Mucosa of rectum (tissue), 2 donors: ENCODE measurements around the gene OSM.

Experiments
- H3K27ac ChIP-seq, 2 donors: one replicate each; pipeline ENCODE4 v1.7.0; 2013; ENCODE audit warnings: inconsistent platforms in 2 of 2, low read depth in 2 of 2, low read length in 2 of 2
- H3K27me3 ChIP-seq, 2 donors: one replicate each; pipeline ENCODE4 v1.7.0; 2013; ENCODE audit warnings: low read length in 2 of 2; ENCODE audit not compliant: control insufficient read depth in 2 of 2, insufficient read depth in 2 of 2
- H3K36me3 ChIP-seq, 2 donors: one replicate each; pipeline ENCODE4 v1.7.0; 2013; ENCODE audit warnings: low read length in 2 of 2; ENCODE audit not compliant: control insufficient read depth in 2 of 2, insufficient read depth in 2 of 2
- H3K4me1 ChIP-seq, 2 donors: one replicate each; pipeline ENCODE4 v1.7.0; 2013; ENCODE audit warnings: low read length in 2 of 2, mild to moderate bottlenecking in 1 of 2; ENCODE audit not compliant: control insufficient read depth in 2 of 2, insufficient read depth in 2 of 2
- H3K4me3 ChIP-seq, 2 donors: one replicate each; pipeline ENCODE4 v1.7.0; 2013; ENCODE audit warnings: low read length in 2 of 2
- H3K9ac ChIP-seq, 2 donors: one replicate each; pipeline ENCODE4 v1.7.0; 2013; ENCODE audit warnings: low read length in 2 of 2, low read depth in 1 of 2, mild to moderate bottlenecking in 1 of 2
- H3K9me3 ChIP-seq, 2 donors: one replicate each; pipeline ENCODE4 v1.7.0; 2013; ENCODE audit warnings: low read length in 2 of 2; ENCODE audit not compliant: control insufficient read depth in 2 of 2
- donor health status: healthy.
- donor health status: Normal muscosa, but diverticular disease.

Gene OSM

DNA sequence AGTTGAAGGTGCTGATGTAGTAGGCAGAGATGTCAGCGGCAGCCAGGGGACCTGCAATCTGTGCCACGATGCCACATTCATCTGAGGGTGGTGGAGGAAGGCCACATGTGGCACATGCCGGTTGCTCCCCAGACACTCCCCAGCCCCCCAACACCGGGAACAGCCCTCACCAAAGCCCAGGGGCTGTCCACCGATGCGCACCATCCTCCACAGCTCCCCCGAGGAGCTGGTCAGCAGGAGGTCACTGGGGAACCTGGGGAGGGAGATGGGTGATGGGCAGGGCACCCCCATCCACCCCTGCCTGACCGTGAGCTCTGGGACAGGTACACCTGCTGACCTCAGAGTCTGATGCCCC is 19.2 kb upstream of the OSM start:
- Histone ChIP-seq H3K36me3 (peaks cover 0 to 2% of the 10 kb centered on the region in 2 donors), H3K9me3 (no peaks in the 10 kb centered on the region), H3K4me1 (peaks cover 21 to 29% of the 10 kb centered on the region in 2 donors)

DNA sequence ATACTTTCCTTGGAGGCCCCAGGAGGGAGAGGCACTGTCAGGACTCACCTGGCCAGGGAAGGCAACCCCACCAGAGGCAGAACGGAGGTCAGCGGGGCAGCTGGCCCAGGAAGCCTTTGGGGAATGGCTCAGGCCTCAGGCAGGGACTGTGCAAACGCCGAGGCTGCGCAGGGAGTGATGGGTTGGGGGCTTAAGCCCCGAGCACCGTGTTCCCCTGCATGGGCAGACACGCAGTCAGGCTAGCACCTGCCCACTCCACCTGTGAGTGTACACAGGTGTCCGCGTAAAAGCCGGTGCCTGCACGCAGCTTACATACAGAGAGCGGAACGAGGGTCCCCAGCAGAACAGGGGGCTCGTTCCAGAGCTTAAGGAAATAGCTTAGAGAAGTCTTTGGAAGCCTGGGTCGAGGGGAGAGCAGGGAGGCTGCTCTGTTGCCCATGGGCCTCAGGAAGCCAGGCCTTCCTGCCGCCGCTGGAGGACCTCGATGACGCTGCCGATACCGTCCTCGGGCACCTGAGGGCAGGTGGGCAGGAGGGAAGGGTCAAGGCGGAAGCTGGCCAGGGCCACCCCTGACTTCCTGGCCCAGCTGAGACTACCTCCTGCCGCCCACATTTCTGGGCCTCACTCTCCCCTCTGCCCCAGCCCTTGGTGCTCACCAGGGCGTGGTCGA is 18.7 kb upstream of the OSM start:
- H3K9ac ChIP-seq: no peak overlapping the region
- H3K27ac ChIP-seq: no peak overlapping the region
- H3K27me3 ChIP-seq: no peaks in the 10 kb centered on the region
- H3K36me3 ChIP-seq: peaks cover 0 to 2% of the 10 kb centered on the region in 2 donors
- H3K9me3 ChIP-seq: no peaks in the 10 kb centered on the region
- peaks cover 16 to 24% of the 10 kb centered on the region in 2 donors for H3K4me1 ChIP-seq
- no peak overlapping the region for H3K4me3 ChIP-seq

More for the DNA sequence above, 19.2 kb upstream of the OSM start:
- Histone ChIP-seq H3K9ac (no peak overlapping the region), H3K27ac (no peak overlapping the region), H3K4me3 (no peak overlapping the region), H3K27me3 (no peaks in the 10 kb centered on the region)

DNA sequence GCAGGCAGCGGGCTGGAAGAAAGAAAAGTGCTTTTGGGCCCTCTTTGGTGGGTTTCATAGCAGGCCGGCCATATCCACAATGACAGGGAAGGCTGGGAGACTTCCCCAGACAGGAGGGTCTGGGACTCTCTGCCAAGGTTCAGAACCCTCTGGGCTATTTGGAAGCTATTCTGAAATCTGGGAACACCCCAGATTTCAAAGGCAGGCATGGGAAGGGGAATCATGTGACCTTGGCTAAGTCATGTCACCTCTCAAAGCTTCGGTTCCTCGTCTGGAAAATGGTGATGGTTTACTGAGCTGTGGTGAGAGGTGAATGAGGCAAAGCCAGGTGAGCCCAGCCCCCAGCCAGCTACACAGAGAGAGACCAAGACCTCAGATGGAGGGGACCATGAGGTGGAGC is 18.0 kb upstream of the OSM start:
- H3K27ac ChIP-seq: no peak overlapping the region
- H3K27me3 ChIP-seq: no peaks in the 10 kb centered on the region
- H3K4me3 ChIP-seq: no peak overlapping the region
- H3K9me3 ChIP-seq: no peaks in the 10 kb centered on the region
- H3K4me1 ChIP-seq: peaks cover 11 to 18% of the 10 kb centered on the region in 2 donors
- H3K9ac ChIP-seq: no peak overlapping the region
- peaks cover 0 to 2% of the 10 kb centered on the region in 2 donors for H3K36me3 ChIP-seq

DNA sequence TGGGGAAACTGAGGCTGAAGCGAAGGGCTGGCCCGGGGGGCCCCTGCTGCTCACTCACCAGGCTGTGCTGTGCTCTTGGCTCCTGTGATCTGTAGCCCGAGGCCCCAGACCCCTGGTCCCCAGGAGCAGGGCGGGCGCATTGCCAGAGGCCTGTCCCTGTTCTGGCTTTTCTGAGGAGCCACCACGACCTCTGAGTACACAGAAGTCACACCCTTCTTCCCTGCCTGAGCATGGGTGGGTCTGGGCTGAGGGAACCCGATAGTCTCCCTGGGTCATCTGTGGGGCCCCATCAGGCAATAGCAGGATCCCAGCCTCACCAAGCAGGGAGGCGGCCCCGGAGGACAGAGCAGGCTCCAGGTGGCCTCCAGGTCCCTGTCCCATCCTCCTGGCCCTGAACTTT is 17.5 kb upstream of the OSM start:
- H3K27ac ChIP-seq: no peak overlapping the region
- H3K27me3 ChIP-seq: no peaks in the 10 kb centered on the region
- H3K9me3 ChIP-seq: no peaks in the 10 kb centered on the region
- H3K4me1 ChIP-seq: peaks cover 11 to 18% of the 10 kb centered on the region in 2 donors
- no peak overlapping the region for H3K4me3 ChIP-seq
- H3K36me3 ChIP-seq: peaks cover 0 to 2% of the 10 kb centered on the region in 2 donors
- no peak overlapping the region for H3K9ac ChIP-seq

DNA sequence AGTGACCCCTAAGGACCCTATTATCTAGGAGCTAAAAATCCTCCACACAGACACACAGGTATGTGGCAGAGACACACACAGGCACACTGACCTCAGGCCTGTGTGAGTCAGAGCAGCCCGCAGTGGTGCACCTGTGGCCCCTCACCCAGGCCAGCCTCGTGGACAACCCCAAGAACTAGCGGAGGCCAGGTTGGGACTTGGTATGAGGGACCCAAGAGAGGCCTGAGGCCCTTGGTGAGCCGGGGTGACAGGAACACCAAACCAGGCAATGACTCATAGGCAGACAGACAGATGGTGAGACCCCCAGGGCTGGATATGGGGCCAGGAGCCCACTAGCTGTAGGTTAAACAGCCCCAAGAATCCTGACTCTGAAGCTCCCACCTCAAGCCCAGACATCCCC is 16.7 kb upstream of the OSM start:
- H3K4me3 ChIP-seq: no peak overlapping the region
- peaks cover 6 to 12% of the 10 kb centered on the region in 2 donors for H3K4me1 ChIP-seq
- peaks cover 0 to 2% of the 10 kb centered on the region in 2 donors for H3K36me3 ChIP-seq
- H3K27me3 ChIP-seq: no peaks in the 10 kb centered on the region
- no peaks in the 10 kb centered on the region for H3K9me3 ChIP-seq
- no peak overlapping the region for H3K27ac ChIP-seq
- H3K9ac ChIP-seq: no peak overlapping the region

DNA sequence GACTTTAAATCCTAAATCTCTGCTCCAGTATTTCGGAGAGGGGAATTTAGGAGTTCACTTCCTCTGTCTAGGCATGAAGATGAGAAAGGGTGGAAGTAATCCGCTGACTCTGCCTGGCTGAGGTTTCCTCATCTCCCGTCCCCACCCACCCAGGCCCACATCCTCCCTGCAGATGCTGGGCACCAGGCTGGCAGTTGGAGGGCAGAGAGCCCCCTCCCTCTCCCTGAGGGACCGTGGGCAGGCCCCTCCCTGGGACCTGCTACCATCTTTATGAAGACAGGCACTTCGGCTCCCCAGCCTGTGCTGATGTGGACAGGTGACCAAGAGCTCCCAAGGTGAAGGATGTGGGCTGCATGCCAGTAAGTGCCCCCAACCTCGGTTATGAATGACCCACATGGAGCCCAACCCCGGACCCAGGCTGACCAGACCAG is 16.0 kb upstream of the OSM start:
- H3K27me3 ChIP-seq: no peaks in the 10 kb centered on the region
- no peak overlapping the region for H3K9ac ChIP-seq
- H3K27ac ChIP-seq: no peak overlapping the region
- H3K36me3 ChIP-seq: peaks cover 0 to 2% of the 10 kb centered on the region in 2 donors
- H3K9me3 ChIP-seq: no peaks in the 10 kb centered on the region
- peaks cover 7 to 12% of the 10 kb centered on the region in 2 donors for H3K4me1 ChIP-seq
- H3K4me3 ChIP-seq: no peak overlapping the region

DNA sequence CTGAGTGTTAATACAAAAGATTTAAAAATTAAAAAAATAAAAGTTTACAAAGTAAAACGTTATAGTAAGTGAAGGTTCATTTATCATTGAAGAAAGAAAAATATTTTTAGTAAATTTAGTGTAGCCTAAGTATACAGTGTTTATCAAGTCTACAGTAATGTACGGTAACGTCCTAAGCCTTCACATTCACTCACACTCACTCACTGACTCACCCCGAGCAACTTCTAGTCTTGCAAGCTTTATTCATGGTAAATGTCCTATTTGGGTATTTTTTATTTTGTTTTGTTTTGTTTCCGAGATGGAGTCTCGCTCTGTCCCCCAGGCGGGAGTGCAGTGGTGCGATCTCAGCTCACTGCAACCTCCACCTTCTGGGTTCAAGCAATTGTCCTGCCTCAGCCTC is 13.9 kb upstream of the OSM start:
- Histone ChIP-seq H3K36me3 (peaks cover 0 to 2% of the 10 kb centered on the region in 2 donors), H3K4me1 (peaks cover 9 to 10% of the 10 kb centered on the region in 2 donors), H3K9ac (no peak overlapping the region), H3K27ac (no peak overlapping the region), H3K4me3 (no peak overlapping the region), H3K27me3 (no peaks in the 10 kb centered on the region), H3K9me3 (no peaks in the 10 kb centered on the region)

DNA sequence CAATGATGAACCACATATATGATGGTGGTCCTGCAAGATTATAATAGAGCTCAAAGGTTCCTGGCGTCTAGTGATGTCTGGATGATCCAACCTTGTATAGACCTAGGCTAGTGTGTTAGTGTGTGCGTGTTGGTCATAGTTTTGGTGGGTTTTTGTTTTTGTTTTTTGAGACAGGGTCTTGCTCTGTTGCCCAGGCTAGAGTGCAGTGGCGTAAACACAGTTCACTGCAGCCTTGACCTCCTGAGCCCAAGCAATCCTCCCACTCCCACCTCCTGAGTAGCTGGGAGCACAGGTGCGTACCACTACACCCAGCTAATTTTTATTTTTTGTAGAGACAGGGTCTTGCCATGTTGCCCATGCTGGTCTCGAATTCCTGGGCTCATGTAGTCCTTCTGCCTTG is 13.3 kb upstream of the OSM start:
- H3K27me3 ChIP-seq: no peaks in the 10 kb centered on the region
- H3K9me3 ChIP-seq: no peaks in the 10 kb centered on the region
- no peak overlapping the region for H3K9ac ChIP-seq
- H3K4me3 ChIP-seq: no peak overlapping the region
- H3K36me3 ChIP-seq: no peaks in the 10 kb centered on the region
- no peak overlapping the region for H3K27ac ChIP-seq
- H3K4me1 ChIP-seq: peaks cover 9 to 10% of the 10 kb centered on the region in 2 donors

DNA sequence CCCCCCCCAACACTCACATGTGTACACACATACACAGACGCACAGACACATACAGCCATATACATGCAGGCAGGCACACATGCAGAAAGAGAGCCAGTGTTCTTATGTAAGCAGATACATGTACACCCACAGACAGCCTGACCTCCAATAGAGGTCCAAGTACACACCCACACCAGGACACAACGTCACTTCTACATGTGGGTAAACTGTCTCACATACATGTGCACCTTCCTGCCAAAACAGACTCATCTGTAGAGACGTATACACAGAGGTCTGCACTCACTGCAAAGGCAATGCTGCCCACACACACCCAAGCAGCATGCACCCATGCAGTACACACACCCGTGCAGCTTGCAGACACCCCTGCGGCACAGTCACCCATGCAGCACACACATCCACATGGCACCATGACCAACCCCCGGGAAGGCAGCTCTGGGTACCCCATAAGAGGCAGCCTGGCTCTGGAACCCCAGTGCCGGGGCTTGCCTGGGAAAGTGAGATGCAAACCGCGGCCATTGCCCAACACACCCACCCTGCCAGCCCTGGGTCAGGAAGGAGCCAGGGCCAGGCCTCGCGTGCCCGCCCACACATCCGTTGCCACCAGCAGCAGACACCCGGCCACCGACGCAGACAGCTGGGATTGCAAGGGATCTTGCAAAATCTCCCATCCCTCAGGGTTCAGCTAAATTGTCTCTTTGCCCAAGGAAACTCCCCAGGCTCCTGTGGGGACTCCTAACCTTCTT is 12.6 kb upstream of the OSM start:
- peaks cover 9 to 10% of the 10 kb centered on the region in 2 donors for H3K4me1 ChIP-seq
- no peaks in the 10 kb centered on the region for H3K36me3 ChIP-seq
- no peak overlapping the region for H3K4me3 ChIP-seq
- H3K27ac ChIP-seq: no peak overlapping the region
- H3K9ac ChIP-seq: no peak overlapping the region
- no peaks in the 10 kb centered on the region for H3K27me3 ChIP-seq
- no peaks in the 10 kb centered on the region for H3K9me3 ChIP-seq

DNA sequence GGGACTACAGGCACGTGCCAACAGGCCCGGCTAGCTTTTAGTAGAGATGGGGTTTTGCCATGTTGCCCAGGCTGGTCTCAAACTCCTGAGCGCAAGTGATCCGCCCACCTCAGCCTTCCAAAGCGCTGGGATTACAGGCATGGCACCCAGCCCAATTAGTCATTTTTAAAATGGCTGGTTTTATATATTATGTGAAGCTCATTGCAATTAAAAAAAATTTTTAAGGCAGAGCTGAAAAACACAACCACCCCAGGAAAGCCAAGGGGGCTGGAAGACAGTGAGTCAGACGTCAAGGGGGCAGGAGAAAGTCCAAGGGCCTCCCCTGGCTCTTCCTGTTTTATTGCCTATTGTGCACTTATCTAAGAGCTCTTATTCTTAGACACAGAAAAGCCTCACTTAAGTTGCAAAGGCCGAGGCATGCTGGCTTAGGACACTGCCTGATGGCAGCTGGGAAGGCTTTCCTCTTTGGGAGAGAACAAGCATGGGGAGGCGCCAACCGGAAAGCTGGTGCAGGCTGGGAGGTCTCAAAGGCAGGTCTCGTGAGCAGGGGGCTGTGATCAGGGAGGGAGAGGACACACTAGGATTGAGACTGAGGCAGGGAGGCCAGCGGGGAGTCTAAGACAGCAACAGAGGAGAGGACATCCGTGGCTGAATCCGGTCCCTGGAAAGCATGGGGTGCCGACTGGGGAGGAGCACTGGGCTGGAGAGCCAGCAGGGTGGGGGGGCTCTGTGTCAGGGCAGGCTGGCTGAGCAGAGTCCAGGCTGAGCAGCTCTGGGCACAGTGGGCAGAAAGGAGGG is 11.1 kb upstream of the OSM start:
- Histone ChIP-seq H3K9me3 (no peaks in the 10 kb centered on the region), H3K27ac (peak overlapping the region; percentile 60 to 63), H3K4me3 (peak overlapping the region in 1 of 2 donors; percentile 10), H3K4me1 (peaks cover 9 to 10% of the 10 kb centered on the region in 2 donors), H3K27me3 (no peaks in the 10 kb centered on the region), H3K9ac (peak overlapping the region in 1 of 2 donors; percentile 23), H3K36me3 (no peaks in the 10 kb centered on the region)
